ENCODE data around the gene AKT3.

The AKT3 gene

GRCh38 chr1:243748227-243748626 is 101.8 kb downstream of the AKT3 start:
- no peak overlapping the region for H3K4me3 ChIP-seq (ENCODE audit: low read depth, low read length)
- DNase-seq (ENCODE audit: low read depth, low spot score): no peak
- ChIA-PET CTCF (interaction anchor here (0.7 to 5.2 kb wide), 26 partner anchors 8 to 525 kb away, joined by 3 to 60 read pairs (median 4); no protein-coding TSS in a partner anchor), POLR2A (no interaction called here)
- TF ChIP-seq, protein P1, sequence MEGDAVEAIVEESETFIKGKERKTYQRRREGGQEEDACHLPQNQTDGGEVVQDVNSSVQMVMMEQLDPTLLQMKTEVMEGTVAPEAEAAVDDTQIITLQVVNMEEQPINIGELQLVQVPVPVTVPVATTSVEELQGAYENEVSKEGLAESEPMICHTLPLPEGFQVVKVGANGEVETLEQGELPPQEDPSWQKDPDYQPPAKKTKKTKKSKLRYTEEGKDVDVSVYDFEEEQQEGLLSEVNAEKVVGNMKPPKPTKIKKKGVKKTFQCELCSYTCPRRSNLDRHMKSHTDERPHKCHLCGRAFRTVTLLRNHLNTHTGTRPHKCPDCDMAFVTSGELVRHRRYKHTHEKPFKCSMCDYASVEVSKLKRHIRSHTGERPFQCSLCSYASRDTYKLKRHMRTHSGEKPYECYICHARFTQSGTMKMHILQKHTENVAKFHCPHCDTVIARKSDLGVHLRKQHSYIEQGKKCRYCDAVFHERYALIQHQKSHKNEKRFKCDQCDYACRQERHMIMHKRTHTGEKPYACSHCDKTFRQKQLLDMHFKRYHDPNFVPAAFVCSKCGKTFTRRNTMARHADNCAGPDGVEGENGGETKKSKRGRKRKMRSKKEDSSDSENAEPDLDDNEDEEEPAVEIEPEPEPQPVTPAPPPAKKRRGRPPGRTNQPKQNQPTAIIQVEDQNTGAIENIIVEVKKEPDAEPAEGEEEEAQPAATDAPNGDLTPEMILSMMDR (IDR thresholded peaks at IDR 0.05; ENCODE audit: insufficient read depth, low read length, missing control alignments): no peak

DNA sequence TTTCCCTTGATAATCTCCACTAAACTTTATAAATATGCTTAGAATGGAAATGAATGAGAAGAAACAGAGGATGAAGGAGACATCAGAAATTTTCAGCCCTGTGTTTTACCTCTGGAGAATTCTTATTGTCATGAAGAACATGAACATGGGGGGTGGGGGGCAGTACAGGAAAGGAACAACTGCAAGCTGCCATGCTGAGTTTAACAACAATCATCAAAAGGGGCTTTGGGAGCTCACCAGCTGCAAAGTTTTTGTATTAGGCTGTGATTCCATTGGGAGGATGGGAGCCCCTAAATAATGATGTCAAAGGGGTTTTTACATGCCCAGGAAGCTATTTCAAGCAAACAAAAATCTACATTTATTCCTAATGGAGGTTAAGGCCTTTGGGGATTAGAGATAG is 103.3 kb downstream of the AKT3 start:
- CTCF ChIA-PET: interaction anchor here (0.9 kb wide), 1 partner anchor 12 kb away, joined by 3 read pairs; no protein-coding TSS in a partner anchor
- no peak overlapping the region for H3K4me3 ChIP-seq (ENCODE audit: low read depth, low read length)
- no peak for DNase-seq (ENCODE audit: low read depth, low spot score)
- POLR2A ChIA-PET: no interaction called here
- TF ChIP-seq, protein P1 (IDR thresholded peaks at IDR 0.05; ENCODE audit: insufficient read depth, low read length, missing control alignments): no peak

- H3K4me3 ChIP-seq (ENCODE audit: low read depth, low read length): no peak overlapping the region
- TF ChIP-seq, protein P1 (IDR thresholded peaks at IDR 0.05; ENCODE audit: insufficient read depth, low read length, missing control alignments): no peak
- CTCF ChIA-PET: interaction anchor here (0.9 to 1.6 kb wide), 3 partner anchors 9 to 47 kb away, joined by 3 to 5 read pairs (median 4); no protein-coding TSS in a partner anchor
- no peak for DNase-seq (ENCODE audit: low read depth, low spot score)
- POLR2A ChIA-PET: no interaction called here
Observed at GRCh38 chr1:243745356-243745755, 104.7 kb downstream of the AKT3 start.

DNA sequence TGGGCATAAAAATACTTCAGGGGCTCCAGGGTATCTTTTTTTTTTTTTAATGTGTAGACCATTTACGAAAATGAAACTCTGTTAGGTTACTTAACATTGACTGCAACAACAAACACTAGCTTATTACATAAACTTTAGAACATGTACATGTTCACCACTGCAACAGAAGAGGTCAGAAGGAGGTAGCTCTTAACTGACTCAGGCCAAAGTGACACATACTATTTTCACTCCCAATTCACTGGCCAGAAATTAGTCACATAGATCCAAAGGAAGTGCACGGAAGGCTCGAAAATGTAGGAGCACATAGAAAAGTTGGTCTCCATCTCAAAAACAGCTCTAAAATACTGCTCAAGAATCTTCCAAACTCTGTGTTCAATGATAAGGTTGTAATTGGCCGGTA is 107.2 kb downstream of the AKT3 start:
- TF ChIP-seq, protein P1 (IDR thresholded peaks at IDR 0.05; ENCODE audit: insufficient read depth, low read length, missing control alignments): no peak
- ChIA-PET CTCF (interaction anchor here (0.6 to 1.1 kb wide), 2 partner anchors 25 to 34 kb away, joined by 3 read pairs; no protein-coding TSS in a partner anchor), POLR2A (interaction anchor here (1.0 kb wide), 1 partner anchor 56 kb away, joined by 5 read pairs; no protein-coding TSS in a partner anchor)

GRCh38 chr1:243740255-243740999 is 109.6 kb downstream of the AKT3 start:
- CTCF ChIA-PET: interaction anchor here (1.1 to 2.5 kb wide), 5 partner anchors 8 to 397 kb away, joined by 3 to 10 read pairs (median 4); no protein-coding TSS in a partner anchor
- DNase-seq (ENCODE audit: low read depth, low spot score): no peak

More for the DNA sequence above, 107.2 kb downstream of the AKT3 start:
- H3K4me3 ChIP-seq (ENCODE audit: low read depth, low read length): no peak overlapping the region
- DNase-seq (ENCODE audit: low read depth, low spot score): peak; percentile 50

More at GRCh38 chr1:243740255-243740999, 109.6 kb downstream of the AKT3 start:
- TF ChIP-seq, protein P1 (IDR thresholded peaks at IDR 0.05; ENCODE audit: insufficient read depth, low read length, missing control alignments): no peak
- POLR2A ChIA-PET: no interaction called here
- H3K4me3 ChIP-seq (ENCODE audit: low read depth, low read length): no peak overlapping the region

Data from AG04449 (cell line).